NCI-H2171 treated with DMSO at 0.1 percent for 48 hours (cell line): ENCODE results near the gene TDRD7.

ENCODE experiments used
- DNase-seq: peaks from one replicate; lab custom pipeline; 2025; lab: John Stamatoyannopoulos, UW

Gene TDRD7, protein sequence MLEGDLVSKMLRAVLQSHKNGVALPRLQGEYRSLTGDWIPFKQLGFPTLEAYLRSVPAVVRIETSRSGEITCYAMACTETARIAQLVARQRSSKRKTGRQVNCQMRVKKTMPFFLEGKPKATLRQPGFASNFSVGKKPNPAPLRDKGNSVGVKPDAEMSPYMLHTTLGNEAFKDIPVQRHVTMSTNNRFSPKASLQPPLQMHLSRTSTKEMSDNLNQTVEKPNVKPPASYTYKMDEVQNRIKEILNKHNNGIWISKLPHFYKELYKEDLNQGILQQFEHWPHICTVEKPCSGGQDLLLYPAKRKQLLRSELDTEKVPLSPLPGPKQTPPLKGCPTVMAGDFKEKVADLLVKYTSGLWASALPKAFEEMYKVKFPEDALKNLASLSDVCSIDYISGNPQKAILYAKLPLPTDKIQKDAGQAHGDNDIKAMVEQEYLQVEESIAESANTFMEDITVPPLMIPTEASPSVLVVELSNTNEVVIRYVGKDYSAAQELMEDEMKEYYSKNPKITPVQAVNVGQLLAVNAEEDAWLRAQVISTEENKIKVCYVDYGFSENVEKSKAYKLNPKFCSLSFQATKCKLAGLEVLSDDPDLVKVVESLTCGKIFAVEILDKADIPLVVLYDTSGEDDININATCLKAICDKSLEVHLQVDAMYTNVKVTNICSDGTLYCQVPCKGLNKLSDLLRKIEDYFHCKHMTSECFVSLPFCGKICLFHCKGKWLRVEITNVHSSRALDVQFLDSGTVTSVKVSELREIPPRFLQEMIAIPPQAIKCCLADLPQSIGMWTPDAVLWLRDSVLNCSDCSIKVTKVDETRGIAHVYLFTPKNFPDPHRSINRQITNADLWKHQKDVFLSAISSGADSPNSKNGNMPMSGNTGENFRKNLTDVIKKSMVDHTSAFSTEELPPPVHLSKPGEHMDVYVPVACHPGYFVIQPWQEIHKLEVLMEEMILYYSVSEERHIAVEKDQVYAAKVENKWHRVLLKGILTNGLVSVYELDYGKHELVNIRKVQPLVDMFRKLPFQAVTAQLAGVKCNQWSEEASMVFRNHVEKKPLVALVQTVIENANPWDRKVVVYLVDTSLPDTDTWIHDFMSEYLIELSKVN

DNA sequence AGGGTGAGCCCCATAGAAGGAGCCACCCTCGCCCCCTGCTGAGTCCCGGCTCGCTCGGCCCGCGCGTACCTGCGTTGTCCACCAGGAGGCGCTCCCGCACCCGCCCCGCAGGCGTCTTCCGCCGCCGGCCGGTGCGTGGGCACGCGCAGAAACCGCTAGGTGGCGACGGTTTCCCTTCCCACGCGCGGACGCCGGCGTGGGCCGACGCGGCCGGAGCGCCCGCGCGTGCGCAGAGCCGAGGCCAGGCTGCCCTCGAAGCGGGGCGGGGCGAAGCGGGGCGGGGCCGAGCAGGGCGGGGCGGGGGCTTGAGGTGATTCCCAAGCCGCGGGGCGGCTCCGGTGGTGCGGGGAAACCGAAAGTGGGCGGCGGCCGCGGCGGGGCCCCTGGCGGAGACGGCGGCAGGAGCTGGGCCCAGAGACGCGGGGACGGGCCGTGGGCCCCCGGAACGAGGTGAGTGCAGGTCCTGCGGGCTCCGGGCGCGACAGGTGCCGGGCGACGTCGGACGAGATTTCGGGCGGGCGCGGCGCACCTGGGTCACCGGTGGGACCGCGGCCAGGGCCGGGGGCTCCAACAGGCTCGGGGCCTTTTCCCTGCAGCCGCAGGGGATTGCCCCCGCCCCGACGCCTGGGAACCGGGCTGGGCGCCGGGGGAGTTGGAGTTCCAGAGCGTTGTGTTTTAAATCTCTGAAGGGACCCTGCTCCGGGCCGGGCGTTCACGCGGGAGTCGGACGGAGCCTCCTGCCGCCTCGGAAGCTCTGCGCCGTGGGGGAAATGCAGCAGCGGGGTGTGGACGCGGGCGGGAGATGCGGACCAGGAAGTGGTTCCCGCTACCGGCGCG lies at the start of gene TDRD7:
TSS of gene TDRD7 (plus strand) at position 308 of the 837 bp plus-strand sequence. CDS start 16,370 bp downstream, outside the sequence.
- DNase-seq: peak; percentile 61

DNA sequence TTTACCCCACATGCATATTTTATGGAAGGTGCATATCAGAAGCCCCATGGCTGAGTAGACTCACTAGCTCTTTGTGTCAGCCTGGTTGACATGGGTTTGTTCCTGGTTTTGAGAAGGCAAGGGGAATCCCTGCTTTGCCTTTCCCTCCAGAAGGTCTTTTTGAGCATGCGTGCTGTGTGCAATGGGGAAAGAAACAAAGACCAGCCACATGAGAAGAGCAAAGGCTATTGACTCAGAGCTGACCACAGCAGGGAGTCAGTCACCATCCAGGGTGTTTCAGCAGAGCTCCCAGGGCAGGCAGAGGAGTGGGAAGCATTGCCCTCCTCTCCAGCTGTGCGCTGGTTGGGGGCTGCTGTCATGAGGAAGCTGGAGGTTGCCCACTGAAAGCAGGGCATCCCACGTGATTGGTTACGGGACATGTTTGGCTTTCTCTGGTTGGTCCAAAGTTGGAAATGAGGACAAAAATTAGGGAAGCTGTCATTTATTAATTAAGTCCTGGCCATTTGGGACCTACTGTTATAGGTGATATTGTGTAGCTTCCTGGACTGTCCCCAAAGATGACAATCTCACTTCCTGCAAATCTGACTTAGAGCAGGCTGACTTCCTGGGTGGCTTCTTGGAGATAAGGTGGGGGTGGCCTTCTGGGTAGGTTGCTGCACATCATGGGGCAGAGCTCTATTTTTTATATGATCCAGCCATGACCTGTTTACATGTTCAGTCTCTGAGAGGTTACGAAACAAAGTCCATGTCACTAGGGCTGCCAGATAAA lies 48.9 kb upstream of the TDRD7 start:
- DNase-seq: no peak

DNA sequence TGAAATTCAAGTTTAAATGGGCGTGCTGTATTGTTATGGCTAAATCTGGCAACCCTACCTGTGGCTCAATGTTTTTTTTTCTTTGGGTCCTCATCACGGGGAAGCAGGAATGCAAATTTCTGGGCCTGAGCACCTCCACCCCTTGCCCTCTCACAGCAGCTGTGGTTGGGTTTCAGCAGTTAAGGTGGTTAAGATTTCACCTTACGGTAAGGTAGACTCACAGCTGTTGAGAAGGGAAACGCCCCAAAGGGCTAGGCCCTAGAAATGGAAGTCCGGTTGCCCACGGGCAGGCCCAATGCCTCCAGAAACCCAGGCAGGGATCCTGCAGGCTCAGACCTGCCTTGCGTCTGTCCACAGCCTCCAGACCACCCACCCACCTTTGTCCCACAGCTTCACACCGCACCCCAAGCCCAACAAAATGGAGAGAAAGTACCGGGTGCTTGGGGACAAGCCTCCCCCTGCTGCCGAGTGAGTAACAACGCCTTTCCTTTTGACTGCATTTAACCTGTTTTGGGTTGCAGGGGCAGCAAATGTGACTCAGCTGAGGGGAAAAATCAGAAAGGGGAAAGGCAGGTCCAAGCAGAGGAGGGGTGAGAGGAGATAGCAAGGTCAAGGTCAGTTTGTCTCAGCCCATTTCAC lies 48.1 kb upstream of the TDRD7 start:
- no peak for DNase-seq

DNA sequence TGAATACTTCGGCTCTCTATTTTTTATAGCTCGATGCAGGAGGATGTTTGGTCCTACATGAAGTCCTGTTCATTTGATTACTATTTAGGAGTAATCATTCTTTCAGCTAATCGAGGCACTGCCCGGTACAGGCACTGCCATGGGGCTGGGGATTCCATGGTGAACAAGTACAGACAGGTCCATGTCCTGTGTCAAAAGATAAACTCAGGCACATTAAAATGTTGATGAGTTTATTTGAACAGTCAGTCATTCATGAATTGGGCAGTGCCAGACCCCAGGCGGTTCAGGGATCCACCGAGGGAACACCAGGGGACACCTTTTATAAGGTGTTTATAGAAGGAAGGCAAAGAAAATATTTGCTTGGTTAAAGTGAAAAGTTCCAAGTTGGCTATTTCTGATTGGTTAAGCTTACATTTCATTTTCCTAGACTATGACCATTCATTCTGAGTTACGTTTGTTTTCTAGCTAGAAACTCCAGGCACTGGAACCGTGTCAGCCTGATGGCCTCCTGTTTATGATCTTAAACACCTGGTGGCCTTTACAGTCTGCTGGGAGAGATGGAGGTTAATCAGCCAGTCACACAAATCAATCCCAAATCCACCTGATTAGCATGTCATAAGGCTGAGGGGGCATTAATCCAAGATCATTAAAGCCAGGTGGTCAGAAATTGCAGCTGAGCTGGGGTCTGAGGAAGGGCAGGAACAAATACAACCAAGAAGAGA lies 47.0 kb upstream of the TDRD7 start:
- no peak for DNase-seq

DNA sequence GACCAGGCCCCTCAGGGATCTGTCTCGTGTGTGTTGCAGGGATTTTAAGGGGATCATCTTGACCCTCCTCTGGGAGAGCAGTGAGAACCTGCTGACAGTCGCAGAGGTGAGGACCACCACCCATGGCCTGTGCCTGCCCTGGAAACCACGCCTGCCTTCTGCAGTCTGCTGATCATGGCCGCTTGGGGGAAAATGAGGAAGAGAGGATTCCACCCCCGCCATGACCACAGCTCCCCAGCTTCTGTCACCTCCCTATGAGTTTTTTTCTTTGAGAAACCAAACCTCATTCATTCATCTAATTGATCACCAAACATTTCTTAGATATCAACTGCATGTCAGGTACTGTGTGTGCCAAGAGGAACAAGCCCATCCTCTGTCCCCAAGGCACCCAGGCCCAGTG lies 46.3 kb upstream of the TDRD7 start:
- DNase-seq: no peak

DNA sequence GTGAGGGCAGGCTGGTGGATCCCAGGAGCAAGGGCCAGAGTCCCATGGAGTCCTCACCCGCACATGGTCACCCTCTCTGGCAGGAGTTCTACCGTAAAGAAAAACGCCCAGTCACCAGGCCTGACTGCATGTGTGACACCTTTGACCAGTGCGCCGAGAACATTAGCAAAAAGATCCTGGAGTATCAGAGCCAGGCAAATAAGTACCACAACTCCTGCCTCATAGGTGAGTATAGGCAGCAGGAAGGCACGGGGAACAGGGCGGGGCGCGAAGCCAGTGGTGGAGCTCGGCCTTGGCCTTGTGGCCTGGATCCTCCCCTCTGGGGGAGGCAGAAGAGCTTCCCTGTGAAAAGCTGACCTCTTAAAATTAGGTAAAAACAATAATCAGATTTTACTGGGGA lies 45.4 kb upstream of the TDRD7 start:
- DNase-seq: no peak

DNA sequence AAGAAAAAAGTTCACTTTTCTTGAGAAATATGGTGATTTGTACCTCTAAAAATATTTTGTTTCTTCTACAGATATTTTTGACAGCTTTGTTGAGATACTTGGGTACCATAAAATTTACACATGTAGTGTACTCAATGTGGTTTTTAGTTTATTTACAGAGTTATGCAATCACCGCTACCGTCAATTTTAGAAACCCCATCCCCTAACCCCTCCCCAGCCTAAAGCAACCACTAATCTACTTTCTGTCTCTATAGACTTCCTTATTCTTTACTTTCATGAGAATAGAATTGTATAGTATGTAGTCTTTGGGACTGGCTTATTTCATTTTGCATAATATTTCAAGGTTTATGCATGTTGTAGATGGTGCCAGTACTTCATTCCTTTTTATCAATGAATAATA lies 45.0 kb upstream of the TDRD7 start:
- no peak for DNase-seq

DNA sequence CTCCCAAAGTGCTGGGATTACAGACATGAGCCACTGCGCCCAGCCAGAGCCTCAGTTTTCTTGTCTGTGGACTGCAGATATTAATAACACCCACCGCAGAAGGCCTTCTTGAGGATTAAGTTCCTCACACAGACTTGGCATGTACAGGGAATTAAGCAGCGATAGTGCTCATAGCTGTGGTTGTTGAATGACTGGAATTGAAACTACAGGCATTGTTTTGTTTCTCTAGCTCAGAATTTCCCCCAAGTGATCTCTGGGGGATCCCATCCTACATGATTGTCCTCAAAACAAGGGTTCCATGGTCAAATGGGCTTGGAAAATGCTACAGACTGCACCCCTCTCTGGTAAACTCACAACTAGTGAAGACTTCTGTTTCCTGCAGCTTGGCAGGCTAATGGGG lies 44.2 kb upstream of the TDRD7 start:
- DNase-seq: no peak

DNA sequence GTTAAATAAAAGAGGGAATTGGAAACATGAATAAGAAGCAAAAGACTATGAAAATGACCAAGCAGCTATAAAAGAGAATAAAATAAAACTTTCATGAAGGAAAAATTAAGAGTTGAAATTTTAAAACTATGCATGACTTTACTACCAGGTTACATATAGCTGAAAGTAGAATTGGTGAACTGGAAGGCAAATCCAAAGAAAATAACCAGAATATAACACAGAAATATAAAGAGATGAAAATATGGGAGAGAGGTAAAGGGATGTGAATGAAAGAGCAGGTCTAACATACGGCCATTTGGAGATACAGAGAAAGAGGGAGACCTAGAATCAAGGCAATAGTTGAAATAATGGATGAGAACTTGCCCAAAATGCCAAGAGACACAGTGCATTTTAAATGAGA lies 42.9 kb upstream of the TDRD7 start:
- no peak for DNase-seq

DNA sequence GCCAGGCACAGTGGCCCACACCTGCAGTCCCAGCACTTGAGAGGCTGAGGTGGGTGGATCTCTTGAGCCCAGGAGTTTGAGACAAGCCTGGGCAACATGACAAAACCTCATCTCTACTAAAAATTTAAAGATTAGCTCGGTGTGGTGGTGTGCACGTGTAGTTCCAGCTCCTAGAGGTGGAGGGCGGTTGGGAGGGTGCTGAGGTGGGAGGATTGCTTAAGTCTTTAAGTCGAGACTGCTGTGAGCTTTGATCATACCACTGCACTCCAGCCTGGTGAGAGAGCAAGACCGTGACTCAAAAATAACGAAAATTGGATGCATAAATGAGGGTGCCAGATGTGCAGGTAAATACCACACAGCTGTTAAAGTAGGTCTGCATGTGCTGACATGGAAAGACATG lies 39.3 kb upstream of the TDRD7 start:
- DNase-seq: peak; percentile 6

DNA sequence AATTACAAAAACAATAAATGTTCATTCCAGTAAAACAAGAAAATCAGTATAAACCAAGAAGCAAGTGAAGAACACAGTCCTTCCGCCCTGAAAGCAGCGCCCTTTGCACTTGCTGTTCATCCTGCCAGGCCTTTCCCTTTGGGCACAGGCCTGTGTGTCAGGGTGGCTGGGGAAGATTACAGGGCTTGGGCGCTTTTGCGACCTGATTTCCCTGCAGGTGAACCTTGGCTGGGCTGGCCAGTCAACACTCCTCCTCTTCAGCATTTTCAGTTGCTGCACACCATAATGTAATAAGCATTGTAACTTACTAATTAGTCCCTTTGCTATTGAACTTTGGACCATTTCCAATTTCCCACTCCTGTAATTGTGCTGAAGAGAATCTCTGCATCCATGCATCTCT lies 38.6 kb upstream of the TDRD7 start:
- no peak for DNase-seq

DNA sequence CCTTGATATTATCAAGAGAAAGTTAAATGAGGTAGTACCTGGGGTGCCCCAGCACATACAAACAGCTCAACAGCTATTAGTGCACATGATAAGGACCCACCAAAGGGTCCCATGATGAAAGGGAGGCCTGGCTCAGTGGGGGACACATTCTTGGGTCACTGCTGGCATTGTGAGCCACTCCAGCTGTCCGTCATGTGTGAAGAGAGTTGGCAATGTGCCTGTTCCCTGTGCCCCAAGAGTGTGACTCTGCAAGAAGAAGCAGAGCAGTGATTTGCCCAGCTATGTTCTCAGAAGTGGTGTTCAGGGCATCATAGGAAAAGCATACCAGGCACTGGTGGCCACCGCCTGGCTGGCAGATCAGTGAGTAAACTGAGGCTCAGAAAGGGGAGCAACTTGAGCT lies 37.1 kb upstream of the TDRD7 start:
- no peak for DNase-seq

DNA sequence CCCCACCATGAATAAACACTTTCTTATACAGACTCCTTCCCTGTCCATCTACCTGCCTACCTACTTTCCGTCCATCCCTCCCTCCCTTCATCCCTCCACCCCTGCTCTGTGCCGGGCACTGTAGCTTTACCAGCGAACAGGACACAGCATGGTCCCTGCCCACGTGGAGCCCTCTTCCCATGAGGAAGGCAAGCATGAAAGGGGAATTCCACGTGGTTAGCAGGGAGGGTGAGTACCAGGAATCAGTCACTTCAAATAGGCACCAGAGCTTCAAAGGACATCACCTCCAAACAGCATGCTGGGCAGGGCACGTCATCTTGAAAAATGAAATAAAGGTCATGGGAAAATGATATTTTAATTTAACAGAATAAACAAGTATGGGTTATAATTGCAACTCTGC lies 35.0 kb upstream of the TDRD7 start:
- no peak for DNase-seq

DNA sequence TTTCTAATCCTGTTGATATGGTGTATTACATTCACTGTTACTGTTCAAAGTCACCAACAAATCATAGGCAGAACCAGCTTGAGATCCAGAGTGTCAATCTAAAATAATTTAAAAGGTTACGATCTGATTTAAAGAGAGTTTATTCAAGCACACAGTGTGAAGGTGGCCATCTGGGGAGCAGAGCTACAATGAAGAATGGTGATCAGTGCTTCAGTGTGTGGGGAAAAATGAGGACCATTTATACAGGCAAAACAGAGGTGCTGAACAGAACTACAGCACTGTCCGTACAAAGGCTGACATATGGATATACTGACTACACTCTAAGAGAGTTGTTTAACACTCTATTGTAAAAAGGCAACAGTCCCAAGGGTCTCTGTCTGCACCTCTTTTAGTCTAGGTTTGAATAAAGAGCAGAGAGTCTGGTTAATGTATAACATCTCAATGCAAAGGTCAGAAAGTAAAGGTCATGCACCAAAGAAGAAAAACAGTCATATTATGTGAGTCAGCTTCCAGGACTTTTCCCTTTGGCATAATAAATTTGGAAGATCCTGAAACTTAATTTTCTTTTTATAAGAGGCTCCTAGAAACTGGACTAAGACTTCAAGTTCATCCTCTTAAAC lies 29.7 kb upstream of the TDRD7 start:
- no peak for DNase-seq

DNA sequence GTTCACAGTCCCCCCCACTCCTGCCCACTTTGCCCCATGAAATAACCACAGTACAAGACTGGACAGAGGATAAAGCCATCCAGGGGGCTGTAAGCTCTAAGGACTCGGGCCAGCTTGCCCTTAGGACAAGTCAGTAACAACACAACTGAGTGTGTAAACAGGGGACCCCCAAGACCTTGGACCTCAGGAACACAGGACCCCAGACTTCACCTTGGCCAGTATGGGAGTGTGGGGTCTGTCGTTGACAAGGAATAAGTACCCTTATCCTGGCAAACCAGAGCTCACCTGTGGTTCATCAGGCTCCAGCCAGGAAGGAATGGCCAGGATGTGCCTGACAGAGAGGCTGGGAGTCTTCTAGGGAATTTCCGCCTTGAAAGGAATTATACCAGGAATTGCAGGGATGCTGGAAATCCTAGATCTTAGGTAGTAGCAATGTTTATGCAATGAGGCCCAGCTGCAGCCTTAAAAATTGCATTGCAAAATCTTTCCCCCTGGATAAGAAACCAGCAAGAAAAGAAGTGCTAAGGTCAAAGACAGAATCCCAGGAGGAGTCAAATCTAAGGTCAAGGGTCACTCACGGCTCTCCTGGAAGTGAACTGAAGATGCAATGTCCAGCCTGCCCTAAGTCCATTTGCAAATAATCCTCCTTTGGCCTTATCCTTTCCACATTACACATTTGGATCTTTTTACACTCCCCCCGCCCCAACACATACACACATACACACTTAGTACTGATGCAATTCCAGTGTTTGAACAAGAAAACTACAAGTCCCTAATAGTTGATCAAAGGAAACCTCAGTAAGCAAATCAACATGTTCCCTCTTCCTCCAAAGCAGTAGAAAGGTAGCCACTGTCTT lies 27.3 kb upstream of the TDRD7 start:
- no peak for DNase-seq

DNA sequence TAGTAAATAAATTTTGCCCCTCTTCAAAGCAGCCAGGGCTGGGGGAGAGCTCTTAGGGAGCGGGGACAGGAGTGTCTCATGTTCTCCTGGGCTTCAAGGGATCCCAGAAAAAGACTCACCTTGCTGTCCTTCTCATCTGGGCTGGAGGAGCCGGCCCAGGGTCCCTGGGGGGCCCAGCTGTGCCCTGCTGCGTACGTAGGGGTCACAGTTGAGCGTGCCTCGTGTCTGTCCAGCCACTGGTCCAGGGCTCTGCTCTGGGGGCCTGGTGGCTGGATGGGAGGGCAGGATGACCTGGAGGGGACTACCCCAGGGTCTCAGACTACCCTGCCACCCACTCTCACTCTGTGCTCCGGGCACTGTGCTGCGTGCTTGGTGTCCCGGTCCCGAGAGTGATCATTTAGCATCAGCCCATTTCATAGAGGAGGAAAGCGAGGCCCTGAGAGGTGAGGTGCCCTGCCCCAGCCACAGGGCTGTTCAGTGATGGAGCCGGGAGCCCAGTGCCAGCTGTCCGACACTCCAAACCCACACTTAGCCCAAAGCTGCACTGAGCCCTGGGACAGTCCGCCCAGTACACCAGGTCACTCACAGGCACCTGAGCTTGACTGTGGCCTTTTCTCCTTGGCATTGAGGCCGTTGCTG lies 26.2 kb upstream of the TDRD7 start:
- DNase-seq: no peak

DNA sequence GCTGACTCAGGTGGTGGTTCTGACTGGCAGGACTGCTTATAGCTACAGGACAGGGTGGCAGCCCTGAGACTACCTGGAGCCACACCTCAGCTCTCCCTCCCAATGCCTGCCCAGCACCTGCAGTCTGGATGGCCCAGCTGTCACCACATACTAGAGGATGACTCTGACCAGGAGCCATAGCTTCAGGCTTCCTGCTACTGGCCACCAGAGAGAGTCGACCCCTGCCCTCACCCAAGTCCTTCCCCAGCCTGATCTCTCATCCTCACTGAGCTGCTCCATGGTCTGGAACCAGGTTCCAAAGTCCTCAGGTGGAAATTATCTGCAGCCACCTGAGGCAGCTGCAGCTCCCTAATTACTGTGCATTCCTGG lies 25.6 kb upstream of the TDRD7 start:
- DNase-seq: no peak
